ENCODE data around the gene PIAS2. TPM values are rescaled to one million over a fixed set of nuclear protein-coding genes. Genes with fewer than 3 reads are reported as not detected.

The PIAS2 gene
- total RNA-seq, 3 donors from 2014 or later (not counting 1 experiment from before 2014, with no cell fraction given) = 48.9 to 55.9 (median 50.0) TPM

- no peak overlapping the region for H3K4me3 Mint-ChIP-seq
- no peak for DNase-seq
- H3K27me3 ChIP-seq (ENCODE audit: control insufficient read depth, insufficient read depth, low read length) = no peaks in the 10 kb centered on the region
- H3K27ac ChIP-seq (ENCODE audit: low read length) = no peak overlapping the region
- 94% methylated on average over 1 of the region's 1 CpG for WGBS (ENCODE audit: insufficient coverage)
- no peak overlapping the region for H3K4me3 ChIP-seq (ENCODE audit: low read length)
- intact Hi-C loops (cut with micrococcal nuclease) = no loop called here
- H3K36me3 ChIP-seq (ENCODE audit: control insufficient read depth, insufficient read depth, low read length) = no peaks in the 10 kb centered on the region
- no peaks in the 10 kb centered on the region for H3K27me3 Mint-ChIP-seq (ENCODE audit: low read depth in 2 of 2)
- H3K36me3 Mint-ChIP-seq = no peaks in the 10 kb centered on the region
- H3K9me3 ChIP-seq (ENCODE audit: control insufficient read depth, insufficient read depth, low read length) = no peaks in the 10 kb centered on the region
- TF ChIP-seq CTCF (IDR thresholded peaks at IDR 0.05) = no peak
- no peaks in the 10 kb centered on the region for H3K4me1 ChIP-seq (ENCODE audit: control insufficient read depth, insufficient read depth, low read length)
- H3K27ac Mint-ChIP-seq = no peak overlapping the region
- ATAC-seq = no peak
- H3K9me3 Mint-ChIP-seq = no peaks in the 10 kb centered on the region
- no peaks in the 10 kb centered on the region for H3K4me1 Mint-ChIP-seq
Measured at GRCh38 chr18:46794607-46795006, 122.7 kb downstream of the PIAS2 start.

GRCh38 chr18:46793565-46793964 is 123.7 kb downstream of the PIAS2 start:
- no peak overlapping the region for H3K4me3 Mint-ChIP-seq
- Histone ChIP-seq H3K27ac (ENCODE audit: low read length) (no peak overlapping the region), H3K36me3 (ENCODE audit: control insufficient read depth, insufficient read depth, low read length) (no peaks in the 10 kb centered on the region), H3K27me3 (ENCODE audit: control insufficient read depth, insufficient read depth, low read length) (no peaks in the 10 kb centered on the region), H3K4me1 (ENCODE audit: control insufficient read depth, insufficient read depth, low read length) (no peaks in the 10 kb centered on the region), H3K9me3 (ENCODE audit: control insufficient read depth, insufficient read depth, low read length) (no peaks in the 10 kb centered on the region), H3K4me3 (ENCODE audit: low read length) (no peak overlapping the region)
- H3K36me3 Mint-ChIP-seq = no peaks in the 10 kb centered on the region
- DNase-seq = no peak
- H3K4me1 Mint-ChIP-seq = no peaks in the 10 kb centered on the region
- 83% methylated on average over 1 of the region's 3 CpGs for WGBS (ENCODE audit: insufficient coverage)
- ATAC-seq = no peak
- no peak overlapping the region for H3K27ac Mint-ChIP-seq
- intact Hi-C loops (cut with micrococcal nuclease) = no loop called here
- TF ChIP-seq CTCF (IDR thresholded peaks at IDR 0.05) = no peak
- H3K27me3 Mint-ChIP-seq (ENCODE audit: low read depth in 2 of 2) = no peaks in the 10 kb centered on the region
- H3K9me3 Mint-ChIP-seq = no peaks in the 10 kb centered on the region

GRCh38 chr18:46789088-46789487 is 128.2 kb downstream of the PIAS2 start:
- ATAC-seq = no peak
- Mint-ChIP-seq H3K4me1 (no peaks in the 10 kb centered on the region), H3K36me3 (no peaks in the 10 kb centered on the region), H3K9me3 (no peaks in the 10 kb centered on the region), H3K27ac (no peak overlapping the region), H3K27me3 (ENCODE audit: low read depth in 2 of 2) (peaks cover 0 to 3% of the 10 kb centered on the region in 2 donors), H3K4me3 (no peak overlapping the region)
- intact Hi-C loops (cut with micrococcal nuclease) = no loop called here
- TF ChIP-seq CTCF (IDR thresholded peaks at IDR 0.05) = no peak
- Histone ChIP-seq H3K4me1 (ENCODE audit: control insufficient read depth, insufficient read depth, low read length) (no peaks in the 10 kb centered on the region), H3K4me3 (ENCODE audit: low read length) (no peak overlapping the region), H3K27ac (ENCODE audit: low read length) (no peak overlapping the region), H3K9me3 (ENCODE audit: control insufficient read depth, insufficient read depth, low read length) (no peaks in the 10 kb centered on the region), H3K36me3 (ENCODE audit: control insufficient read depth, insufficient read depth, low read length) (no peaks in the 10 kb centered on the region), H3K27me3 (ENCODE audit: control insufficient read depth, insufficient read depth, low read length) (no peaks in the 10 kb centered on the region)
- WGBS (ENCODE audit: insufficient coverage) = 96% methylated on average over 4 of the region's 4 CpGs
- DNase-seq = no peak

GRCh38 chr18:46787674-46788073 is 129.6 kb downstream of the PIAS2 start:
- intact Hi-C loops (cut with micrococcal nuclease) = no loop called here
- Mint-ChIP-seq H3K27me3 (ENCODE audit: low read depth in 2 of 2) (peaks cover 0 to 3% of the 10 kb centered on the region in 2 donors), H3K9me3 (no peaks in the 10 kb centered on the region), H3K4me3 (no peak overlapping the region), H3K27ac (no peak overlapping the region), H3K36me3 (no peaks in the 10 kb centered on the region), H3K4me1 (no peaks in the 10 kb centered on the region)
- no peaks in the 10 kb centered on the region for H3K4me1 ChIP-seq (ENCODE audit: control insufficient read depth, insufficient read depth, low read length)
- DNase-seq (no peak), ATAC-seq (no peak)
- TF ChIP-seq CTCF (IDR thresholded peaks at IDR 0.05) = no peak
- no peak overlapping the region for H3K4me3 ChIP-seq (ENCODE audit: low read length)
- no peaks in the 10 kb centered on the region for H3K36me3 ChIP-seq (ENCODE audit: control insufficient read depth, insufficient read depth, low read length)
- H3K9me3 ChIP-seq (ENCODE audit: control insufficient read depth, insufficient read depth, low read length) = no peaks in the 10 kb centered on the region
- H3K27me3 ChIP-seq (ENCODE audit: control insufficient read depth, insufficient read depth, low read length) = no peaks in the 10 kb centered on the region
- 79% methylated on average over 3 of the region's 3 CpGs for WGBS (ENCODE audit: insufficient coverage)
- H3K27ac ChIP-seq (ENCODE audit: low read length) = no peak overlapping the region

Measured in natural killer cell (primary cell).